Glomerular visceral epithelial cell (primary cell): Measurements from ENCODE around the gene P2RX6.
A peak's percentile ranks its signal among the peaks of the same experiment; 100 is the strongest.
"Not testable (repeated sequence)": the region's sequence is repeated elsewhere in the genome, so short reads cannot be mapped to it uniquely, and the experiment has no call there.

ENCODE experiments used
- DNase-seq: peaks from one replicate; pipeline ENCODE4 v3.0.0-alpha.2; 2016; ENCODE audit errors: extremely low spot score

The P2RX6 gene

GRCh38 chr22:21031545-21032036, 16.6 kb downstream of the P2RX6 start:
- no peak for DNase-seq

- DNase-seq: no peak
These were observed 17.3 kb downstream of the P2RX6 start, which contains the start of gene SLC7A4 for GRCh38 chr22:21032037-21032867. SLC7A4 (minus strand) TSS chr22:21032561; CDS start chr22:21031812, 749 bp downstream.

- no peak for DNase-seq
These were observed 18.1 kb downstream of the P2RX6 start for GRCh38 chr22:21032868-21033688.

- no peak for DNase-seq
These were observed 18.9 kb downstream of the P2RX6 start for GRCh38 chr22:21033895-21034294.

- no peak for DNase-seq
These were observed 20.0 kb downstream of the P2RX6 start for GRCh38 chr22:21034989-21035388.

- DNase-seq: no peak
These were observed 23.4 kb downstream of the P2RX6 start for GRCh38 chr22:21038405-21038804.

- not testable (repeated sequence) for DNase-seq
These were observed 24.2 kb downstream of the P2RX6 start for GRCh38 chr22:21039158-21039557.

GRCh38 chr22:21041937-21042336, 27.0 kb downstream of the P2RX6 start:
- DNase-seq: peak; percentile 41

GRCh38 chr22:21042978-21043859, 28.3 kb downstream of the P2RX6 start:
- no peak for DNase-seq

- no peak for DNase-seq
These were observed 29.0 kb downstream of the P2RX6 start for GRCh38 chr22:21043860-21044535.

- DNase-seq: peak; percentile 54
These were observed 30.1 kb downstream of the P2RX6 start for GRCh38 chr22:21044931-21045584.

GRCh38 chr22:21045585-21046294, 30.8 kb downstream of the P2RX6 start, which contains the start of gene LRRC74B:
LRRC74B (plus strand) TSS chr22:21045946; CDS start chr22:21045987, 41 bp downstream.
- DNase-seq: peak; percentile 86

GRCh38 chr22:21047035-21047661, 32.2 kb downstream of the P2RX6 start:
- DNase-seq: no peak

GRCh38 chr22:21047730-21048129, 32.8 kb downstream of the P2RX6 start:
- no peak for DNase-seq

GRCh38 chr22:21048448-21048847, 33.5 kb downstream of the P2RX6 start:
- not testable (repeated sequence) for DNase-seq

- DNase-seq: not testable (repeated sequence)
These were observed 34.0 kb downstream of the P2RX6 start for GRCh38 chr22:21048965-21049364.

GRCh38 chr22:21051145-21051830, 36.3 kb downstream of the P2RX6 start:
- no peak for DNase-seq

GRCh38 chr22:21051831-21052400, 37.0 kb downstream of the P2RX6 start:
- no peak for DNase-seq
